ENCODE measurements around the gene SPRYD3.
"Not testable (repeated sequence)": the region's sequence is repeated elsewhere in the genome, so short reads cannot be mapped to it uniquely, and the experiment has no call there.

The SPRYD3 gene

DNA sequence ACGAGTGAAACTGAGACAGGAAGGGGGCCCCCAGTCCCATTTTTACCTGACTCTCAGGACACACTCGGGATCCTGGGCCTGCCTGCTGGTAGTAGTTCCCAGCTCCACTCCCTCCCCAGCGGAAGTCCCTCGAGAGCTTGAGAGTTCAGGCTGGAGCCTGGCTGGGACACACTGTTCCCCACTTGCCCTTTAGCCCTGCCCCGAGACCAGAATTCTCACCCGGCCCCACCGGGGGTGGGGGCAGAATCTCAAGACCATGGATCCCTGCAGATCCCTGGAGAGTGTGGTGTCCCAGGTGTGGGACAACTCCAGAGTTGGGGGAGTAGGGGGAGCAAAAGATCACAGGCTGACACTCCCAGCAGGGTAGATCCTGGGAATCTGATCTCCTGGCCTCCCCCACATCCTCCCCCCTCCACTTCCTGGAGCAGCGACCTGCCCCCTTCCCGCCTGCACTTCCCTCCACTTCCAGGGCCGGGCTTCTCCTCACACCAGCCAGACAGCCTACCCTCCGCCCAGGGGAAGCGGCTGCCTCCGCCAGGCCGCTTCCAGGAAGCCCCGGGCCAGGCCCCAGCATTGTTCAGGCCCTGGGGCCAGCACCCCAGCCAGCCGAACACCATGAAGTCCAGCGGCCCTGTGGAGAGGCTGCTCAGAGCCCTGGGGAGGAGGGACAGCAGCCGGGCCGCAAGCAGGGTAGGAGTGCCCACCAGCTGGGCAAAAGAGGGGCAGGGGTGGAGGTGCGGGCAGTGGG lies 29.4 kb downstream of the SPRYD3 start, which contains the start of gene TNS2:
TNS2 (plus strand) TSS at position 495 of the 748 bp plus-strand sequence; CDS start at position 616, 121 bp downstream.
- DNase-seq = peak; percentile 34 to 44

DNA sequence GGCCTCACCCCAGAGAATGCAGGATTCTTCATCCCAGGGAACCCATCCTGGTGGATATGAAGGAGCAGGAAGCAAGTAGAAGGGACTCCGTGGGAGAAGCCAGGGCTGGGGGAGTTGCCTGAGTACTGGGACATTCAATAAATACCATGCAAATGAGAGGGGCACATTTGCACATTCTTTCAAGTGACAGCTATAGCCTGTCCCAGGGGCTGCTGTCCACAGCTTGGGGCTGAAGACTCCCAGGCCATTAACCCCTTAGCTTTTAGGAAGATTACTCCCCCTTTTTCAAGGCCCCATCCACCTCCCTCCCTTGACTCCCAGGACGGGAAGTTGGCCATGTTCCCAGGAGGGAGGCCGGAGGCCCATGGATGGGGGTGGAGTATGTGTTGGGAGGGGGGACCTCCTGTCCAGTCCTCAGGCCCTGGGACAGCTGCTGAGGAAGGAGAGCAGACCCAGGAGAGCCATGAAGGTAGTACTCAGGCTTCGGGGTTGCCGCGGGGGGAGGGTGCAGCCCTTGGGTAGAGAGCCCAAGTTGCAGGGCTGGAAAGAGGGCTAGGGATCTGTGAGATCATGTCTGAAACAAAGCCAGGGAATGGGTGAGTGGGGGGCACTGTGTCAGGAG lies 30.3 kb downstream of the SPRYD3 start:
- DNase-seq = no peak

DNA sequence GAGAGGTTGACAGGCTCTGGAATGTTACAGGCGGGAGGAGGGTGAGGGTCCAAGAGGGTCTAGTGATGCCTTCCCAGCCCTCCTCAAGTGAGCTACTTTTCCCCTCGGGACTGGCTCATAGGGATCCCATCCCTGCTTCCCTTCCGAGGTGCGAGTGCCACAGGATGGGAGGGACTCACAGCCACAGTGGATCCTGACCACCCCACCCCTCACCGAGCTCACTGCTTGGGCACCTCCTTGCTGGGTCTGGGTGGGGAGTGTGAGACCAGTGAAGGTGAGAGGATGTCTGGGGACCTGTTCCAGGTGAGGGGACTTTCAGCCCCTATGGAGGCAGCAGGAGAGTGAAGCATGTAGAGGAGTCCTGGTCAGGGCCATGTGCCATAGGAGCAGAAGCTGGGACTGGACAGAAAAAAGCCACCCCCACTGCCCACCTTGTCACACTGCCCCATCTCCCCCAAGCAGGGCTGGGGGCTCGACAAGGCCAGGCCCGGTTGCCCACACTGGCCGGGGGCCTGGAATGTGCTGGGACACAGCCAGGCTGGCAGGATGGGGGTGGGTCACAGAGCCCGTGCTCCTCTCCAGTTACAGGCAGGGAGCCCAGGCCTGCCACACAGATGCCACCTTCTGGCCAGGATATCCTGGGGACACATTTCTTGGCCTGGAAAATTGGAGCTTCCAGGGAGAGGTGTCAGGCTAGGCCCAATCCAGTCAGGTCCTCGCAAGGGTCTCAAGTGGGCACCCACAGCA lies 31.0 kb downstream of the SPRYD3 start:
- peak in 1 of 2 experiments; percentile 37 for DNase-seq

DNA sequence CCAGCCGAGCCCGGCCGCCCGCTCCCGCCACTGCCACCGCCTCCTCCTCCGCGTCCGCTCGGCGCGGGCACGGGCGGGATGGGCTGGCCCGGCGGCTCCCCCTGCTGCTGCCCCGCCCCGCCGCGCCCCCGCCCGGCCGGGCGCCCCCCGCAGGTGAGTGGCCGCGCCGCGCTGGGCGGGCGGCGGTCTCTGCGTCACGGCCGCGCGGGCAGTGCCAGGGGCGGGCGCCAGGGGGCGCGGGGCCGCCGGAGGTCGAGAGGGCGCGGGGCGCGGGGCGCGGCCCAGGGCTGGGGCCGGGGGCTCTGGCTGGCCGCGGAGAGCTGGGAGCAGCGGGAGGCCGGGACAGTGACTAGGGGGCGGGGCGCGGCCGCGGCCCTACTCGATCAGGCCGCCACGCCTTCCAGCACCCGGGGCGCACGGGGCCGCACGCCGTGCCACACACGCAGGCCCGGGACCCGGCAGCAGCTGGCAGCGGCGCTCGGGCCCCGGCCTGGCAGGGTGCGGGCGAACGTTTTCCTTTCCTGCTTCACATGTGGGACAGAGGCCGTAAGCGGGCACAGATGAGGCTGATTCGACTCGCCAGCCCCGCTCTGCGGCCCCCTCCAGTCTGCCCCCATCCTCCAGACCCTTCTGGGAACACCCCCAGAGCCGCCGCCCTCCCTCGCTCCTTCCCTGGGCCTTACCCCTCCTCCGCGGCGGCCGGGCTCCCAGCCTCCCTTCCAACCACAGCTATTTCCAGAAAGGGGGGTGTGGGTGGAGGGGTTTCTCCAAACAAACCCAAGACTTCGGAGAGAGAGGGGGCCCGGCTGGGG lies 31.8 kb downstream of the SPRYD3 start:
- DNase-seq = peak; percentile 41 to 63

DNA sequence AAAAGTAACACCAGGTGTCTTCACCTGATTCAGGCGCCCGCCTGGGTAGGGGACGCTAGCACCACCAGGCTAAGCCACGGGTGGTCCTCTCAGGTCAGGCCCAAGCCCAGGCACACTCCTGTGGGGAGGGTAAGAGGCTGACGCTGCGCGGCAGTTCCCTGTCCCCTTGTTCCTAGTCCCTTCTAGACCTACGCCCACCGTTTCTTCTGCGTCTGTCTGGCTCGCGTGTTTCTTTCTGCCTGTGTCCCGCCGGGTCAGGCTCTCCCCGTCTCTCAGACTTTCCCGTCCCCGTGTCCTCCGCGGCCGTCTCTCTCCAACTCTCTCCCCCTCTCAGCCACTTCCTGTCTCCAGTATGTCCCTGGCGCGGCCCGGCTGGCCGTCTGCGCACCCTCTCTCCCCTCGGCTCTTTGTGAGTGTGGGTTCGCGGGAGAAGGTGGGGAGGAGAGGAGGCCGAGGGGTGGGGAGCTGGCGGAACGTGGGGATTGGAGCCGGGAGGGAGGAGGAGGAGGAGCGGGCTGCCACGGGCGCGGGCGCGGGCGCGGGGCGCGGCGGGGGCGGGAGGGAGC lies 32.5 kb downstream of the SPRYD3 start:
- peak; percentile 56 to 63 for DNase-seq

DNA sequence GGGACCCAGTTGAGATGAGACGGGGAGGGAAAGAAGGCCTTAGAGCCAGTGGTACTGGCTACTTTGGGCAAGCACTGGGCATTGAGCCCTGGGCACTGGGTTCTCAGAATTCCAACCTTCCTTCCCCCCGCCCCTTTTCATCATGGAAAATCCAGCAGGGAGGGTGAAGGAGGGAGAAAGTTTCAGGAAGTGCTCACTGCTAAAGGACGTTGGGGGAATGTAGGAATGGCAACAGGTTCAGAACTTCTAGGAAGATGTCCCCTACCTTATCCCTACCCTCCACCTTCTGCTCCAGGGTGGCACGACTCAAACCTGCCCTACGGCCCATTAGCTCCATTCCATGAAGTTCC lies 33.5 kb downstream of the SPRYD3 start:
- DNase-seq = no peak

DNA sequence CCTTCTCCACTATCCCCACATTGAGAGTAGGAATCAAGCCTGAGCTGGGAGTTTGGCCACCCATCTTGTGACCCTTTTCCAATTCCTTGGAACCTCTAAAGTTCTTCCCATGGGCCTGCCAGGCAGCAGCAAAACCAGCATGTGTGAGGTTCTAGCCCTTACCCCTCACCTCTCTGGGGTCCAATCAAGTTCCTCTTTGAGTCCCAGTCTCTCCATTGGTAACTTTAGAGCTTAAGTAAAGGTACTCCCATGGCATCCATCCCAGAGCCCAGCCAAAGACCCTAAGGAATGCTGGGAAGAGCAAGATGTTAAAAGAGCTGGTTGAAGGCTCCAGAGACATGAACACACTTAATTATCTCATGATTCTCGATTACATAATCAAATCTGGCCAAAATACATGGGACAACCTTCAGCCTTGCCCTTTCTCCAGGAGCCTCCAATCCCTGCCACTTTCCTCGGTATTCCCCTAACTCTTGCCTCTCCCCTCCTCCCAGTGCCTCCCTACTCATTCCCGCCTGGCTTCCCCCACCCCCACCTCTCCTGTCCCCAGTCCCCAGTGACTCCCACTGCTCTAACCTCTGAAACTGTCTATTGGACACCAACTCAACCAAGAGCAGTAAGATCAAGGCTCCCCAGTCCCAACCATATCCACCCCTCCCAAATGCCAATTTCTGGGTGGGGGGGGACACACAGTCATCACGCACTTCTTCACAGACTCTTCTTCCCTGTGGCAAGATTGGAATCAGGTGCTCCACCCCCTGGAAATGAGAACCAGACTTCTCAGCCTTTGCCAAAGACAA lies 34.1 kb downstream of the SPRYD3 start:
- DNase-seq = no peak

DNA sequence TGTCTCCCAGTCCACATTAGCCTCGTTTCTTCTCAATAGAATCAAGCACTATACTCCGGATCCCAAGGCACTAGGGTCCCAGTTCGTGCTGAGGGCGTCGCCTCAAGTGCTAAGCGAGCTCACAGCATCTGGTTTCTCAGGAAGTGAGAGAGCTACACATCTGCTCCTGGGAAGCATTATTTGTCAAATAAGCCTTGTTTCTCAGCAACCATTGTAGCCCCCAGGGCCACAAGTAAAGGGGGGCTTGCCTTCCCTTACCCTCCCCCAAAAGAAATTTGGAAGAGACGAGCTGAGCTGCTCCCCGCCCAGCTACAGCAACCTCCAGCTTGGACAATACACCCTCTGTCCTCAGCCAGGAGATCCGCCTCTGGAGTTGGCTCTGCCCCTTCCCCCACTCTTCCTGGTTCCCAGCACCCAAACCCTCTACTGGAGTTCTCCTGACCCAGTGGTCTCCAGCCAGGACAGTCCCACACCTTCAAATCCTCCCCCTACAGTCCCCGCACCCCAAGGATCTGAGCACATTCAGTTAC lies 35.1 kb downstream of the SPRYD3 start:
- no peak for DNase-seq

DNA sequence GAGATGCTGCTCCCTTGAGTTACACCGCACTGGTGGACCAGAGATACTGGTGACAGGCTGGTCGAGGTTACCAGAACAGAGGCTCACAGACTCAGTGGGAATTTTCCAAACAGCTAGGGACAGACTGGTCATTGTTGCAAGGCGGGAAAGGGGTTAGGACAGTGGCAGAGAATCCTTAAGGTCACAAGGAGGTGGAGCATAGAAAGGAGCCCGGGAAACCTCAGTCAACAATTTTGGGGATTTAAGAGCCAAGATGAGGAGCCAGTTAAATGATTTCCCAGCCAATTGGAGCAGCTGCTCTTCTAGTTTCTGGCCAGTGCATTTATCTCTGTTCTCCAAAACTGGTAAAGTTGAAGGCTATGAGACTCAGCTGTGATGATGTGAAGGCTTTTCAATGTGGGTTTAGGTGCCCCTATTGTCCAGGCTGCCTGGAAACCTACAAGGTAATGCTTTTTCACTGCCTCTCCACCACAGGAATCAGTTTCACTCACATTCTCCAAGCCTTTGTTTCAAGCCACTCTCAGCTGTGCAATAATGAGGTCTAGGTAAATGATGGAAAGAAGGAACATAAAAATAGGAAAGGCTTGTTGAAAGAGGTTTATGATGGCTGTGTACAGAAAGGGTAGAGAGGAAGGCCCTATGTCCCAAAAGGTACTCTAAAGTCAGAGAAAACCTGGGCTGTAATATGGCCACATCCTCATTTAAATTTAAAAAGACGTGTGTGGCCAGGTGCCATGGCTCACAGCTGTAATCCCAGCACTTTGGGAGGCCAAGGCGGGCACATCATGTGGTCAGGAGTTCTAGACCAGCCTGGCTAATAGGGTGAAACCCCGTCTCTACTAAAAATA lies 36.4 kb downstream of the SPRYD3 start:
- DNase-seq = no peak

DNA sequence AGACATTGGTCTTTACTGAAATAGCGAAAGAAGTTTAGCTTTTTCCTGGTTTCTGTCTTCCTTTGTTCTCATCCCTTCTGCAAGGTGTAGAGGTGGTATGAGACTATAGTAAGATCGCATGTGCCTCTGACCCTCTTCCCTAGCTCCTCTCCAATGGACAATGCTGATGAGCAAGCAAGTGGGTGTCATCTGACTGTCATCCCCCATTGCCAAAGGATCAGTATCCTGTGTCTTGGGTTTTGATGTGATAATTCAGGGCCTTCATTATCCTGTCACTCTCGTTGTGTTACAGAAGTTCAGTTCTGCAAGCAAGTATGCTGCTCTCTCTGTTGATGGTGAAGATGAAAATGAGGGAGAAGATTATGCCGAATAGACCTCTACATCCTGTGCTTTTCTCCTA lies 39.3 kb downstream of the SPRYD3 start:
- no peak for DNase-seq

DNA sequence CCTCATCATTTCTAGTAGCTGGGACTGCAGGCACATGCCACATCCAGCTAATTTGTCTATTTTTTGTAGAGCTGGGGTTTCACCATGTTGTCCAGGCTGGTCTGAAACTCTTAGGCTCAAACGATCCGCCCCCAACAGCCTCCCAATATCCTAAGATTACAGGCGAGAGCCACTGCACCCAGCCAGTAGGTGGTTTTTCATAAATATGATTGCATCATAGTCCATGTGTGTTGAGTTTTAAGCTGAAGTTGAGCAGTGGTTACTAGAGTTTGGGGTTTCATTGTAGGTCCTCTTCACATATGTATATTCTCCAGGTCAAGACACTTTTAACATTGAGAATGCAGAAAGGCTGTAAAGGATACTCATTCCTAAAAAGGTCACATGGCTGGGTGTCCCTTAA lies 42.4 kb downstream of the SPRYD3 start:
- DNase-seq = no peak

DNA sequence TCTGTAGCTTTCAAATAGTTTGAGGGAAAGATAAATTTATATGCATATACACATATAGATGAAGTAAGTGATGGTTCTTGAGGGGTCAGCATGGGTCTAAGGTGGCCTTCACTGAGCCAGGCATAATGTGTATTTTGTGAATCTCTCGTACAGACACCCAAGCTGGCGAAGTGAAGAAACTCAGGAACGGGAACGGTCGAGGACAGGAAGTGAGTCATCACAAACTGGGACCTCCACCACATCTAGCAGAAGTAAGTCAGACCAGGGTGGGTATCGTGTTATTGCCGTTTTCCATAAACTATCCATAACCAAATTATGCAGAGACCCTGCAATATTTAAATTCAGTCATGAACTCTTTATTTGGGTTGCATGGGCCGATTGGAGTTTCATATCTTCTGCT lies 44.7 kb downstream of the SPRYD3 start:
- DNase-seq = no peak

DNA sequence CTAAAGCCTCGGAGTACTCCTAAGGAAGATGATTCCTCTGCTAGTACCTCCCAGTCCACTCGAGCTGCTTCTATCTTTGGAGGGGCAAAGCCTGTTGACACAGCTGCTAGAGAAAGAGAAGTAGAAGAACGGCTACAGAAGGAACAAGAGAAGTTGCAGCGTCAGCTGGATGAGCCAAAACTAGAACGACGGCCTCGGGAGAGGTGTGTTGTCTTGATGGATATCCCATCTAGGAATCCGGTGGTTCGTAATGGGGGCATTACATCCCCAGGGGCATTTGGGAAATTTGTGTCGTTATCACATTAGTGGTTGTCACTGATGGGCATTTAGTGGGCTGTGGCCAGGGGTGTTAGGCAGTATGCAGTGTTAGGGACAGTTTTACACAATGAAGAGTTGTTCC lies 45.4 kb downstream of the SPRYD3 start:
- DNase-seq = not testable (repeated sequence)

DNA sequence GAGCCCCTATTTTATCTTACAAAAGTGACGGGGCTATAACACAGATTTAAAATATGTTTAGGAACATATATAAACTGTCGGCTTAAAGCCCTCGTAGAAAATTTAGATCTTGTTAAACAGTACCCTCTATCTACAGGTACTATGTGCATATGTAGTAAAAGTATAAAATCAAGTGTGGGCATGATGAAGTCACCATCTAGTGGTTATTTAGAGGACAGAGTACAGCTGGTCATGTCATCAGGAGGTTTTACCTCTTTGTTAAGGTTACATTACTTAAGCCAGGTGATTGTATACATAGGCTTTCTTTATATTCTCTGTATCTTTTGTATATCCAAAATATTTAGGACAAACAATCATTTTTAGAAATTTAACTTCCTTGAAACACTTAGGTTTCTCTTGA lies 47.6 kb downstream of the SPRYD3 start:
- no peak for DNase-seq

DNA sequence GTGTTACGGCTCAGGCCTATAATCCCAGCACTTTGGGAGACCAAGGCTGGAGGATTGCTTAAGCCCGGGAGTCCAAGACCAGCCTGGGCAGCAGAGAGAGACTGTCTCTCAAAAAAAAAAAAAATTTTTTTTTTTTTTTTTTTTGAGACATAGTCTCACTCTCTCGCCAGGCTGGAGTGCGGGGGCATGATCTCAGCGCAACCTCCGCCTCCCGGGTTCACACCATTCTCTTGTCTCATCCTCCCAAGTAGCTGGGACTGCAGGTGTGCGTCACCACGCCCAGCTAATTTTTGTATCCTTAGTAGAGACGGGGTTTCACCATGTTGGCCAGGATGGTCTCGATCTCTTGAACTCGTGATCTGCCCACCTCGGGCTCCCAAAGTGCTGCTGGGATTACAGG lies 52.2 kb downstream of the SPRYD3 start:
- DNase-seq = not testable (repeated sequence)

DNA sequence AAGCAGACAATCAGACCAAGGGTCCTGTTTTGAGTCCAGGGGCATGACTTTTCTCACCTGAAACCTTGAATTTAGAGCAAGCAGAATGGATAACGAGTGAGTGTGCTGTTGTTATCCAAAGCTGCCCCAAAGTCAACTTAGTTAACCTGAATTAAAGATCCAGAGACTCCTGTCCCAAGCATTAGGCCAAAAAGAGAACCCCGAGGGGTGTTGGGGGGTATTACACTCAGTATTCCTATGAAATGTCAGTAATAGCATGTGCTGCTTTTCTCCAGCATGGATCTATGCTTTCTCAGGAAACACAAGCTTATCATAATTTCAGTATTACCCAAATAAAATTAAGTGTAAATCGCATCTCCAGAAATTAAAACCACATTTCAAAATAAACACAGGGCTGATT lies 53.9 kb downstream of the SPRYD3 start:
- DNase-seq = no peak

DNA sequence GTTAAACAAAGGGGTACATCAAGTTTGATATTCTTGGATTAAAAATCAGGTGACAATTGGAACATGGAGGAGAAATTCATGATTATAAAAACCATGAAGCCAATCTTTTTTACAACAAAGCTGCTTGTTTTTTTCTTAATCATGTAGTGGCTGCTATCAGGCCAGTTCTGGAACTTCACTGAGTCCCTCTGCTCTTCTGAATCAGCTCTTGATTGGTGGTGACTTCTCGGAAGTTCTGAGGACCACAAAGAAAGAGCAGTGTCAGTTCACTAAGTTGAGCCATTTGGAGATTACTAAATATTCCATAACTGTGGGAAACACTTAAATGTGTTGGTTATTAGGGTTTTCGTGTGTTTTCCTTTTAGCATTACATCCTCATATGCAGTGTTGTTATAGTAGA lies 64.5 kb downstream of the SPRYD3 start:
- DNase-seq = no peak

All from NCI-H2081 (cell line).